CD14-positive monocyte (primary cell): ENCODE data around the gene FOXE1. TPM values are rescaled to one million over a fixed set of nuclear protein-coding genes. Genes with fewer than 3 reads are reported as not detected.
A peak's percentile ranks its signal among the peaks of the same experiment; 100 is the strongest.

Experiments used
- DNase-seq, 3 donors: peaks; one replicate each; pipeline ENCODE4 v3.0.0-alpha.2; 2011 to 2022
- H2AFZ ChIP-seq: 2 replicates; pipeline ENCODE4 v1.6.0; 2012; ENCODE audit warnings: mild to moderate bottlenecking, low read depth, low read length, inconsistent platforms; ENCODE audit not compliant: insufficient read depth, poor library complexity, severe bottlenecking
- H3K27ac ChIP-seq, 2 donors: 1 replicate in 1 of 2; 2 replicates in 1 of 2; pipeline ENCODE4 v1.5.1; 2012 to 2013; ENCODE audit warnings: low read length in 2 of 2, control low read depth in 1 of 2, inconsistent platforms in 1 of 2, low read depth in 1 of 2, mild to moderate bottlenecking in 1 of 2
- H3K27me3 ChIP-seq, 2 donors: one replicate each; pipeline versions ENCODE4 v1.6.0 to v1.6.1; 2011 to 2013; ENCODE audit warnings: low read length in 2 of 2; ENCODE audit not compliant: control insufficient read depth in 2 of 2, insufficient read depth in 2 of 2
- H3K36me3 ChIP-seq, 2 donors: replicated peaks in 1 of 2; 1 replicate in 1 of 2; 2 replicates in 1 of 2; pipeline versions ENCODE4 v1.5.1 to v1.6.1; 2012 to 2013; ENCODE audit warnings: low read length in 2 of 2, control low read depth in 1 of 2, inconsistent platforms in 1 of 2, mild to moderate bottlenecking in 1 of 2; ENCODE audit not compliant: insufficient read depth in 2 of 2, control insufficient read depth in 1 of 2
- H3K4me1 ChIP-seq, 2 donors: 1 replicate in 1 of 2; 2 replicates in 1 of 2; pipeline versions ENCODE4 v1.5.1 to v1.6.1; 2012 to 2013; ENCODE audit warnings: low read length in 2 of 2, control low read depth in 1 of 2, inconsistent platforms in 1 of 2, mild to moderate bottlenecking in 1 of 2, moderate library complexity in 1 of 2; ENCODE audit not compliant: insufficient read depth in 2 of 2, control insufficient read depth in 1 of 2
- H3K4me2 ChIP-seq: replicated peaks from 2 replicates; pipeline ENCODE3; 2012; ENCODE audit warnings: low read length, moderate library complexity, mild to moderate bottlenecking; ENCODE audit not compliant: poor library complexity, severe bottlenecking; ENCODE audit errors: extremely low read depth
- H3K4me3 ChIP-seq, 3 experiments: fragments of 200-600 bp in 1 of 3; sonication (generic) in 1 of 3; replicated peaks in 1 of 3; 1 replicate in 2 of 3; 2 replicates in 1 of 3; pipeline ENCODE4 v1.5.1; 2011 to 2013; ENCODE audit warnings: low read length in 3 of 3, mild to moderate bottlenecking in 3 of 3, control low read depth in 2 of 3, low read depth in 2 of 3, inconsistent platforms in 1 of 3, moderate library complexity in 1 of 3
- H3K79me2 ChIP-seq: 2 replicates; pipeline ENCODE4 v1.6.0; 2012; ENCODE audit warnings: mild to moderate bottlenecking, control low read depth, inconsistent platforms, low read length, moderate library complexity; ENCODE audit not compliant: insufficient read depth
- H3K9ac ChIP-seq: 2 replicates; pipeline ENCODE4 v1.6.0; 2017; ENCODE audit warnings: low read length, mild to moderate bottlenecking; ENCODE audit not compliant: insufficient read depth, poor library complexity, severe bottlenecking
- H3K9me3 ChIP-seq, 2 donors: replicated peaks in 1 of 2; 1 replicate in 1 of 2; 2 replicates in 1 of 2; pipeline versions ENCODE4 v1.5.1 to v1.6.1; 2012 to 2013; ENCODE audit warnings: low read length in 2 of 2, control low read depth in 1 of 2; ENCODE audit not compliant: control insufficient read depth in 1 of 2, insufficient read depth in 1 of 2
- H4K20me1 ChIP-seq: 2 replicates; pipeline ENCODE4 v1.6.0; 2012; ENCODE audit warnings: mild to moderate bottlenecking, low read length, control low read depth, moderate library complexity; ENCODE audit not compliant: insufficient read depth
- H3K27ac Mint-ChIP-seq, 7 donors: one replicate each; pipeline ENCODE4 v1.8.0; 2020; ENCODE audit warnings: mild to moderate bottlenecking in 7 of 7, mixed read lengths in 7 of 7, moderate library complexity in 6 of 7, inconsistent platforms in 2 of 7
- H3K27me3 Mint-ChIP-seq, 3 donors: one replicate each; pipeline ENCODE4 v1.8.0; 2021 to 2022; ENCODE audit warnings: low read depth in 3 of 3, mild to moderate bottlenecking in 3 of 3, mixed read lengths in 3 of 3, moderate library complexity in 3 of 3, inconsistent platforms in 1 of 3
- H3K36me3 Mint-ChIP-seq, 2 donors: one replicate each; pipeline ENCODE4 v1.8.0; 2020; ENCODE audit warnings: mixed read lengths in 2 of 2, inconsistent platforms in 1 of 2, mild to moderate bottlenecking in 1 of 2
- H3K4me1 Mint-ChIP-seq: one replicate; pipeline ENCODE4 v1.8.0; 2020; ENCODE audit warnings: mild to moderate bottlenecking, mixed read lengths
- H3K4me3 Mint-ChIP-seq, 2 donors: one replicate each; pipeline ENCODE4 v1.8.0; 2020; ENCODE audit warnings: mild to moderate bottlenecking in 2 of 2, mixed read lengths in 2 of 2, moderate library complexity in 1 of 2
- H3K9me3 Mint-ChIP-seq, 7 donors: one replicate each; pipeline ENCODE4 v1.8.0; 2020 to 2022; ENCODE audit warnings: mixed read lengths in 7 of 7, mild to moderate bottlenecking in 6 of 7, moderate library complexity in 6 of 7, inconsistent platforms in 2 of 7
- CTCF ChIP-seq: fragments of 200-600 bp; IDR thresholded peaks from one replicate; pipeline ENCODE4 v1.8.0; 2022; ENCODE audit warnings: antibody characterized with exemption, mild to moderate bottlenecking
- WGBS: methylation state at CpG from one replicate; pipeline ENCODE4 v1.1.5; 2013; ENCODE audit warnings: missing lambda C conversion rate; ENCODE audit not compliant: insufficient coverage; 5-methylcytosine and 5-hydroxymethylcytosine counted together
- intact Hi-C, 2 donors: fragments of 100-400 bp; cut with micrococcal nuclease; formaldehyde crosslinking; loops; one replicate each; pipeline versions ENCODE4 v1.15.0 to v1.15.1; 2023
- polyA plus RNA-seq, 3 donors: library from polyadenylated mRNA; depleted of rRNA in 1 of 3; unstranded in 2 of 3; stranded (reverse) in 1 of 3; fragments of 300-500 nt in 2 of 3; fragments of >200 nt in 1 of 3; fragmentation: Illumina TruSeq in 2 of 3; gene quantifications; 1 replicate in 2 of 3; 2 replicates in 1 of 3; pipeline ENCODE4 v1.2.3, GENCODE V29; 2012 to 2021

FOXE1 gene
- polyA plus RNA-seq, 3 donors, result 0.01 TPM; not detected in 2

GRCh38 chr9:97830884-97831829, 21.9 kb upstream of the FOXE1 start:
- H3K4me1 Mint-ChIP-seq, result peaks cover 17% of the 10 kb centered on the region
- no peak overlapping the region for H3K4me3 ChIP-seq
- TF ChIP-seq CTCF, result no peak
- no peaks in the 10 kb centered on the region for H3K79me2 ChIP-seq
- peak overlapping the region in 3 of 7 donors; percentile 13 to 22 (median 19) for H3K27ac Mint-ChIP-seq
- peaks cover 0 to 8% (median 5%) of the 10 kb centered on the region in 7 donors for H3K9me3 Mint-ChIP-seq
- no peak overlapping the region for H2AFZ ChIP-seq
- no peaks in the 10 kb centered on the region for H3K36me3 ChIP-seq
- DNase-seq, result no peak
- peaks cover 31 to 58% of the 10 kb centered on the region in 2 donors for H3K27me3 ChIP-seq
- no peak overlapping the region for H3K27ac ChIP-seq
- peaks cover 35 to 59% (median 54%) of the 10 kb centered on the region in 3 donors for H3K27me3 Mint-ChIP-seq
- intact Hi-C loops, result loop anchor here in 1 of 2 donors (5.0 kb wide), 1 partner anchor 41 kb away; no protein-coding TSS in a partner anchor
- peaks cover 0 to 2% of the 10 kb centered on the region in 2 donors for H3K36me3 Mint-ChIP-seq
- no peak overlapping the region for H3K9ac ChIP-seq
- H3K4me1 ChIP-seq, result peaks cover 16 to 17% of the 10 kb centered on the region in 2 donors
- H4K20me1 ChIP-seq, result no peaks in the 10 kb centered on the region
- H3K4me2 ChIP-seq, result no peak overlapping the region
- H3K9me3 ChIP-seq, result no peaks in the 10 kb centered on the region
- WGBS, result 89% methylated on average over 12 of the region's 15 CpGs
- peak overlapping the region in 1 of 2 donors; percentile 78 for H3K4me3 Mint-ChIP-seq

- H3K4me3 ChIP-seq, result no peak overlapping the region
- peak overlapping the region; percentile 21 for H3K4me2 ChIP-seq
- no peak for TF ChIP-seq CTCF
- no peaks in the 10 kb centered on the region for H3K36me3 ChIP-seq
- Mint-ChIP-seq H3K27ac (peak overlapping the region; percentile 13 to 80 (median 42)), H3K4me1 (peaks cover 17% of the 10 kb centered on the region), H3K36me3 (peaks cover 0 to 2% of the 10 kb centered on the region in 2 donors), H3K27me3 (peaks cover 39 to 62% (median 60%) of the 10 kb centered on the region in 3 donors), H3K4me3 (peak overlapping the region in 1 of 2 donors; percentile 59), H3K9me3 (peaks cover 0 to 9% (median 3%) of the 10 kb centered on the region in 7 donors)
- no peaks in the 10 kb centered on the region for H4K20me1 ChIP-seq
- H3K9ac ChIP-seq, result no peak overlapping the region
- peaks cover 30 to 53% of the 10 kb centered on the region in 2 donors for H3K27me3 ChIP-seq
- peak overlapping the region; percentile 36 for H2AFZ ChIP-seq
- intact Hi-C loops, result loop anchor here in 1 of 2 donors (5.0 kb wide), 1 partner anchor 40 kb away; no protein-coding TSS in a partner anchor
- peak; percentile 80 to 91 (median 90) for DNase-seq
- H3K4me1 ChIP-seq, result peaks cover 16 to 17% of the 10 kb centered on the region in 2 donors
- no peak overlapping the region for H3K27ac ChIP-seq
- H3K79me2 ChIP-seq, result no peaks in the 10 kb centered on the region
- 53% methylated on average over 8 of the region's 10 CpGs for WGBS
- no peaks in the 10 kb centered on the region for H3K9me3 ChIP-seq
These were observed 21.0 kb upstream of the FOXE1 start for GRCh38 chr9:97831843-97832636.
